ENCODE results near the gene EXOC3L4.

Gene EXOC3L4

DNA sequence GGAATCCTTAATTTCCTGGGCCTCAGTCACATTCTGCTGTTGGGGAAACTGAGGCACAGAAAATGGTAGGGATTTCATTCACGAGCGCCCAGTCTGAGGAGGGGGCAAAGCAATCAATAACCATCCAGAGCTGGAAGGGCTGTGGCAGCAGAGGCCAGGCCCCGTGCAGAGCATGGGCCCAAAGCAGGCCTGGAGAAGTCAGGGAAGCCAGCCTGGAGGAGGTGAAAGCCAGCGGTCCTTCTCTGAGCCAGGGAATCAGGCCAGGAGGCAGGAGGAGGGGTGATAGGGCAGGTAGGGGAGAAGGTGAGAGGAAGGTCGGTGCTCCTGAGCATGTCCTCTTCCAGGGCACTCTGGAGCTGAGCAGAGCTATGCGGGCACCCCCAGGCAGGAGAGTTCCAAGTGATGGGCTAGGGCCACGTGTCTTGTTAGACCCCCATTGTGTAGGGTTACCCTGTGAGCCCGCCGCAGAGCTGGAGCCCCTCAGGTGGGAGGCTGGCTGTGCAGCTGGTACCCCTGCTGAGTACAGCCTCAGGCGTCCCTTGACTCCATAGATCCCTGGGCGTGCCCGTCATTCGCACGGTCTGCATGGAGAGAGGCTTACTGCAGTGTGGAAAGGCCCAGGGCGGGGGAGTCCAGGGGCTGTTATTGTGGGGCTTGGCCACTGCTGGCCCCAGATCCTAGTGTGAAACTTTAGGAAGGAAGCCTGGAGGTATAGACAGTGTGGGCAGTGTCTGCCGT lies 33.5 kb downstream of the EXOC3L4 start:
- TF ChIP-seq, protein P1, sequence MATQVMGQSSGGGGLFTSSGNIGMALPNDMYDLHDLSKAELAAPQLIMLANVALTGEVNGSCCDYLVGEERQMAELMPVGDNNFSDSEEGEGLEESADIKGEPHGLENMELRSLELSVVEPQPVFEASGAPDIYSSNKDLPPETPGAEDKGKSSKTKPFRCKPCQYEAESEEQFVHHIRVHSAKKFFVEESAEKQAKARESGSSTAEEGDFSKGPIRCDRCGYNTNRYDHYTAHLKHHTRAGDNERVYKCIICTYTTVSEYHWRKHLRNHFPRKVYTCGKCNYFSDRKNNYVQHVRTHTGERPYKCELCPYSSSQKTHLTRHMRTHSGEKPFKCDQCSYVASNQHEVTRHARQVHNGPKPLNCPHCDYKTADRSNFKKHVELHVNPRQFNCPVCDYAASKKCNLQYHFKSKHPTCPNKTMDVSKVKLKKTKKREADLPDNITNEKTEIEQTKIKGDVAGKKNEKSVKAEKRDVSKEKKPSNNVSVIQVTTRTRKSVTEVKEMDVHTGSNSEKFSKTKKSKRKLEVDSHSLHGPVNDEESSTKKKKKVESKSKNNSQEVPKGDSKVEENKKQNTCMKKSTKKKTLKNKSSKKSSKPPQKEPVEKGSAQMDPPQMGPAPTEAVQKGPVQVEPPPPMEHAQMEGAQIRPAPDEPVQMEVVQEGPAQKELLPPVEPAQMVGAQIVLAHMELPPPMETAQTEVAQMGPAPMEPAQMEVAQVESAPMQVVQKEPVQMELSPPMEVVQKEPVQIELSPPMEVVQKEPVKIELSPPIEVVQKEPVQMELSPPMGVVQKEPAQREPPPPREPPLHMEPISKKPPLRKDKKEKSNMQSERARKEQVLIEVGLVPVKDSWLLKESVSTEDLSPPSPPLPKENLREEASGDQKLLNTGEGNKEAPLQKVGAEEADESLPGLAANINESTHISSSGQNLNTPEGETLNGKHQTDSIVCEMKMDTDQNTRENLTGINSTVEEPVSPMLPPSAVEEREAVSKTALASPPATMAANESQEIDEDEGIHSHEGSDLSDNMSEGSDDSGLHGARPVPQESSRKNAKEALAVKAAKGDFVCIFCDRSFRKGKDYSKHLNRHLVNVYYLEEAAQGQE (IDR thresholded peaks at IDR 0.05; ENCODE audit: insufficient read depth in 1 of 2, low read depth in 2 of 2, low read length in 2 of 2): no peak
- TF ChIP-seq POLR2AphosphoS5 (IDR thresholded peaks at IDR 0.05; ENCODE audit: low read depth, low read length) (no peak), TAF1 (IDR thresholded peaks at IDR 0.05; ENCODE audit: borderline replicate concordance, insufficient read depth, low read length) (no peak), SIN3A (IDR thresholded peaks at IDR 0.05; ENCODE audit: borderline replicate concordance, insufficient read depth, low read length) (no peak), FOXP2 (optimal IDR thresholded peaks at IDR 0.05; ENCODE audit: borderline replicate concordance, extremely low read depth, extremely low read length, insufficient read depth) (no peak)

DNA sequence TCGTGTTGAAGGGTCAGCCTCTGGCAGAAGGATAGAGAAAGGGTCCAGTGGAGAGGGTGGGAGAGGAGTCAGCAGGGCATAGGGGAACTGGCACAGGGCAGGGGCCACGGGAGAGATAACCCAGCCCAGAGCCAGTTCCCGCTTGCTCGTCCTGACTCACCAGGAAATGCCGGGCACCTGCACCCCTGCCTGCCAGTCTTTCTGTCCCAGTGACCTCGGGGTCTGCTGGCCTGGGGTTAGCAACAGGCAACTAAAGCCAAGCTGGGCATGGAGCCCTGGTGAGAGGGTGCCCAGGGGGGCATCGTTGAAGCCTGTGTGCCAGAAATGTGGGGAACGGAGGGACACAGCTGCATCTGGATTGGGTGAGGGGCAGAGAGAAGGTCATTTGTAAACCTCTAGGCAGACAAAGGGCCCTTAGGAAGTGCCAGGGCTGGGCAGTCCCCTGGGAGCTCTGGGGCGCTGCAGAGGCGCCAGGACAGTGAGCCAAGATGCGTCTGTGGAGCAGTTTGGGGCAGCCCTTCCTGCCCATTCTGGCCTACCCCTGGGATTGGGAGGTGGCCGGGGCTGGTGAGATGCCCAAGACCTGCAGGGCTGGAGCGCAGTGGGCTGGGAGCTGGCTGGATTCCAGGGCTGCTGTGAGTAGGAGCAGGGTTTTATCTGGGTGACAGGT lies 34.2 kb downstream of the EXOC3L4 start:
- TF ChIP-seq POLR2AphosphoS5 (IDR thresholded peaks at IDR 0.05; ENCODE audit: low read depth, low read length) (no peak), SIN3A (IDR thresholded peaks at IDR 0.05; ENCODE audit: borderline replicate concordance, insufficient read depth, low read length) (no peak), FOXP2 (optimal IDR thresholded peaks at IDR 0.05; ENCODE audit: borderline replicate concordance, extremely low read depth, extremely low read length, insufficient read depth) (no peak), TAF1 (IDR thresholded peaks at IDR 0.05; ENCODE audit: borderline replicate concordance, insufficient read depth, low read length) (no peak)
- TF ChIP-seq, protein P1 (IDR thresholded peaks at IDR 0.05; ENCODE audit: insufficient read depth in 1 of 2, low read depth in 2 of 2, low read length in 2 of 2): no peak

DNA sequence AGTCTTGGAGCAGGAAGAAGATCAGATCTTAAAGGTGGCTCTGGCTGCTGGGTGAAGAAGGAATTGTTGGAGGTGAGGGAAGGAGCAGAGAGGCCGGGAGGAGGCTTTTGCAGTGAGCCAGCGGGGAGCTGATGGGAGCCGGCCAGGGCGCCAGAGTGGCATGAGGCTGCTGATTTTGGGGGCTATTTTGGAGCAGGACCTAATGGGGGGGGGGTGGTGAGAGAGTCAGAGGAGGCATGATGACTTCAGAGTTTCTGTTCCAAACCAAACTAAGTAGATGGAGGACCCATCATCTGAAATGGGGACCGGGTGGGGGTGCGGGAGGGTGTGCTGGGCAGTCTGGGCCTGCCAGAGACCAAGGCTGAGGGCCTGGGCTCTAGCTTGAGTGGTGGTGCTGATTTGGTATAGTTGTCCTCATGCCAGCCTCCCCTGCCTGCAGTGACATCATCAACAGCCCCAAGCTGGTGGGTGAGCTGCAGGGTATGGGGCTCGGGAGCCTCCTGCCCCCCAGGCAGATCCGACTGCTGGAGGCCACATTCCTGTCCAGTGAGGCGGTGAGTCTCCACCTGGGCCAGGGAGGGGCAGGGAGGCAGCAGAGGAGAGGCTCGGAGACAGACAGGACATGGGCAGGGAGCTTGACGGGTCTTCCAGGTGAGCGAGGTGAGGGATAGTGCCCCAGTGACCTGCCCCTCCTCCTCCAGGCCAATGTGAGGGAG lies 34.9 kb downstream of the EXOC3L4 start:
- TF ChIP-seq POLR2AphosphoS5 (IDR thresholded peaks at IDR 0.05; ENCODE audit: low read depth, low read length) (no peak), TAF1 (IDR thresholded peaks at IDR 0.05; ENCODE audit: borderline replicate concordance, insufficient read depth, low read length) (no peak), FOXP2 (optimal IDR thresholded peaks at IDR 0.05; ENCODE audit: borderline replicate concordance, extremely low read depth, extremely low read length, insufficient read depth) (no peak), SIN3A (IDR thresholded peaks at IDR 0.05; ENCODE audit: borderline replicate concordance, insufficient read depth, low read length) (no peak)
- TF ChIP-seq, protein P1 (IDR thresholded peaks at IDR 0.05; ENCODE audit: insufficient read depth in 1 of 2, low read depth in 2 of 2, low read length in 2 of 2): no peak

DNA sequence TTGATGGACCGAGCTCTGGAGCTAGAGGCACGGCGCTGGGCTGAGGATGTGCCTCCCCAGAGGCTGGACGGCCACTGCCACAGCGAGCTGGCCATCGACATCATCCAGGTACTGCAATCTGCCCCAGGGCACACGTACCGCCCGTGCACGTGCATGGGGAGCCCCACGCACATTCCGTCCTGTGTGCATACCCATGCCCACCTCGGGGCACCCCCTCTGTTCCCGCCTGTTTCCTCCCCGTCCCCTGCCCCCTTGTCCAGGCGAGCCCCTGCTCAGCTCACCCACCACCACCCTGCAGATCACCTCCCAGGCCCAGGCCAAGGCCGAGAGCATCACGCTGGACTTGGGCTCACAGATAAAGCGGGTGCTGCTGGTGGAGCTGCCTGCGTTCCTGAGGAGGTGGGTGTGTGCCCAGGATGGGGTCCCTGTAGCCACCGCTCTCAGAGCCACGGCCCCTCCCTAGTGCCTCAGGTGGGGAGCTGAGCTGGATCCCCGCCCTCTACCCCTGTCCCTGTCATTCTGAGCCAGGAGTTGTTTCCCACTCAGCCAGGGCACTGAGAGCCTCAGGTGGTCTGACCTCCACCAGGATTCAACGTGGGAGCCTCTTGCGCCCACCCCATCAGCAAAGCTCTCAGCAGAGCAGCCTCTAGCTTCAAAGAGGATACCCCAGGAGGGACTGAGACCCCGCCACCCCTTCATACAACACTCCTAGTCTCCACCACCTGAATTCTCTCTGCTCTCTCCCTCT lies 35.7 kb downstream of the EXOC3L4 start:
- TF ChIP-seq, protein P1 (IDR thresholded peaks at IDR 0.05; ENCODE audit: insufficient read depth in 1 of 2, low read depth in 2 of 2, low read length in 2 of 2): no peak
